Measurements from ENCODE around the gene CSGALNACT2. TPM values are rescaled to one million over a fixed set of nuclear protein-coding genes. Genes with fewer than 3 reads are reported as not detected.

The CSGALNACT2 gene
- total and polyA plus RNA-seq, 2 donors from 2014 or later, result 4.8 to 20.0 TPM

DNA sequence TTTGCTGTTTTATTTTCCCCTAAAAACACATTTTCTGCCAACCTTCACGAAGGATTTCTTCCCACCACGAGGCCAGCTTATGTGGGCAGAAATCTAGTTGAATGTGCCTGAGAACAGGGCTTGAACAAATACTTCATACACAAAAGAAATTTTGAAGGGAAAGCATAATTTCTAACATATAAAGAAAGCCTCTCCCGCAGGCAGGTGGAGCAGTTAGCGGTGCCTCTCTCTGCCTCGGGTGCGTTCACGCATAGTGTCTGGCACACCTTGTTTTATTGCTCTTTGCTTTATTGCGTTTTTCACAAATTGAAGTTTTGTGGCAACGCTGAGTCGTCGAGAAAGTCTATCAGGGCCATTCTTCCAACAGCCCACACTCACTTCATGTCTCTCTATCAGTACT, 7.0 kb upstream of the CSGALNACT2 start:
- DNase-seq (no peak), FAIRE-seq (no peak)
- Histone ChIP-seq H3K9me3 (ENCODE audit: control insufficient read depth in 2 of 3, insufficient read depth in 1 of 3, low read length in 3 of 3) (no peaks in the 10 kb centered on the region), H3K27ac (ENCODE audit: low read depth in 2 of 2, low read length in 2 of 2) (no peak overlapping the region), H3K27me3 (ENCODE audit: control insufficient read depth, insufficient read depth, low read length) (no peaks in the 10 kb centered on the region), H3K4me1 (ENCODE audit: control insufficient read depth in 2 of 3, insufficient read depth in 2 of 3, low read depth in 1 of 3, low read length in 3 of 3) (no peaks in the 10 kb centered on the region), H3K9ac (ENCODE audit: low read length in 3 of 3) (no peak overlapping the region), H3K36me3 (ENCODE audit: control insufficient read depth in 2 of 3, insufficient read depth in 3 of 3, low read length in 3 of 3) (no peaks in the 10 kb centered on the region), H3K4me3 (ENCODE audit: low read length in 3 of 3) (no peak overlapping the region)
- intact Hi-C loops (cut with DNase I), result no loop called here
- TF ChIP-seq, protein P1, sequence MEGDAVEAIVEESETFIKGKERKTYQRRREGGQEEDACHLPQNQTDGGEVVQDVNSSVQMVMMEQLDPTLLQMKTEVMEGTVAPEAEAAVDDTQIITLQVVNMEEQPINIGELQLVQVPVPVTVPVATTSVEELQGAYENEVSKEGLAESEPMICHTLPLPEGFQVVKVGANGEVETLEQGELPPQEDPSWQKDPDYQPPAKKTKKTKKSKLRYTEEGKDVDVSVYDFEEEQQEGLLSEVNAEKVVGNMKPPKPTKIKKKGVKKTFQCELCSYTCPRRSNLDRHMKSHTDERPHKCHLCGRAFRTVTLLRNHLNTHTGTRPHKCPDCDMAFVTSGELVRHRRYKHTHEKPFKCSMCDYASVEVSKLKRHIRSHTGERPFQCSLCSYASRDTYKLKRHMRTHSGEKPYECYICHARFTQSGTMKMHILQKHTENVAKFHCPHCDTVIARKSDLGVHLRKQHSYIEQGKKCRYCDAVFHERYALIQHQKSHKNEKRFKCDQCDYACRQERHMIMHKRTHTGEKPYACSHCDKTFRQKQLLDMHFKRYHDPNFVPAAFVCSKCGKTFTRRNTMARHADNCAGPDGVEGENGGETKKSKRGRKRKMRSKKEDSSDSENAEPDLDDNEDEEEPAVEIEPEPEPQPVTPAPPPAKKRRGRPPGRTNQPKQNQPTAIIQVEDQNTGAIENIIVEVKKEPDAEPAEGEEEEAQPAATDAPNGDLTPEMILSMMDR (IDR thresholded peaks at IDR 0.05; ENCODE audit: borderline replicate concordance, extremely low read depth, insufficient read depth), result no peak

DNA sequence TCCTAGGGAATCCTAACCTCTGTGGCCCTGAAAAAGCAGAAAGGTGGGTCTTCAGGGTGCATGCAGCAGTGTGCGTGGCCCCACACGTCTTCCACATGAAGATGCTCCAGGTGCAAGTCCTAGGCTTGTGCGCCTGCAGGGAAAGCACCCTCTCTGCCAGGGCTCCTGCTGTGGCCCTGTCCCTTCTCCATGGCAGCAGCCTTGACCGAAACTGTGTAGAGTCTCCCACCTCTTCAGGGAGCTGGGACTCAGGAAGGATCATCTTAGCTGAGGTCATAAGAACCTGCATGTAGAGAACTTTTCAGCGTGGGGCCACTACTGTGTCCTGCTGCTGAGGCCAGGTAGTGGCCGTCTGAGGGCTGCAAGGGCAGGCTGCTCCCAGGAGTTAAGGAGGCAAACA, 6.3 kb upstream of the CSGALNACT2 start:
- intact Hi-C loops (cut with DNase I), result no loop called here
- no peaks in the 10 kb centered on the region for H3K36me3 ChIP-seq (ENCODE audit: control insufficient read depth in 2 of 3, insufficient read depth in 3 of 3, low read length in 3 of 3)
- no peak overlapping the region for H3K4me3 ChIP-seq (ENCODE audit: low read length in 3 of 3)
- DNase-seq, result peak in 1 of 5 donors; percentile 46
- H3K9ac ChIP-seq (ENCODE audit: low read length in 3 of 3), result no peak overlapping the region
- H3K9me3 ChIP-seq (ENCODE audit: control insufficient read depth in 2 of 3, insufficient read depth in 1 of 3, low read length in 3 of 3), result no peaks in the 10 kb centered on the region
- no peaks in the 10 kb centered on the region for H3K27me3 ChIP-seq (ENCODE audit: control insufficient read depth, insufficient read depth, low read length)
- no peak overlapping the region for H3K27ac ChIP-seq (ENCODE audit: low read depth in 2 of 2, low read length in 2 of 2)
- no peaks in the 10 kb centered on the region for H3K4me1 ChIP-seq (ENCODE audit: control insufficient read depth in 2 of 3, insufficient read depth in 2 of 3, low read depth in 1 of 3, low read length in 3 of 3)
- TF ChIP-seq, protein P1 (IDR thresholded peaks at IDR 0.05; ENCODE audit: borderline replicate concordance, extremely low read depth, insufficient read depth), result no peak
- FAIRE-seq, result no peak

DNA sequence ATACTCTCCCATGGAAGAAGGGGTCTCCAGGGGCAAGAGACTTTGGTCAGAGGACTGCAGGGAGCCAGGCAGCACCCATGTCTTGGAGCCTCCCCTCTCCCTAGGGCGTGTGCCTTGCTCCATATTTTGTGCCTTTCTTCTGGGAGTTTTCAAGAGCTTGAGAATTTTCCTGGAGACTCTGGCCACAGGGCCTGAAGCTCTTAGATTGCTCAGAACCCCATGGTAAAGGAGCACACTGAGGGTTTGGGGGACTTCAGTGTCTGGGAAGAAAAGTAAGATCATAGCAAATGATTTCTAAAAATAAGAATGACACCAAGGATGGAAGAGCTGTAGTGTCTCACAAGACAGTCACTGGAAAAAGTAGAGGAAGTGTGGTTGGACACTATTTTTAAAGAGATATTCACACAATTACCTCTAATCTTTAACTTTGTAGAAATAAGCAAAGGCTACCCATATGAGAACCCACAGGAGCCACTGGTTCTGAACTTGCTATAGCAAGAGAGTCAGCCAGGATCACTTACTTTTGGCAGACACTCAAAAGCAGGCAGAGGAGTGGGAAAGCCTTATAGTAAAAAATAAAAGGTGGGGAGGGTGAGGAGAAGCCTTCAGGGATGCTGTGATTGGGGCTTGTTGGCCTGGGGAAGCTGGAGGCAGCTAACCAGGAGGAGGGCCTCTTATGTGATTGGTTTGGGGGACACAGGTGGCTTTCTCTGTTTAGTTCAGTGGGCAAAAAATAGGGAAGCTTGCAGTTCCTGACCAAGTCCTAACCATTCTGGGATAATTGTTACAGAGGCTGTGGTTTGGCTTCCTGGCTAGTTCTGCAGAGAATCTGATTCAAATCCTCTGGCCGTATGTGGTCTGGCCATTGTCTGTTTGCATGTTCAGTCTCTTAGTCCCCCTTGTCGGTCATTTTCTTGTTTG, 5.1 kb upstream of the CSGALNACT2 start:
- DNase-seq (no peak), FAIRE-seq (no peak)
- Histone ChIP-seq H3K27ac (ENCODE audit: low read depth in 2 of 2, low read length in 2 of 2) (no peak overlapping the region), H3K27me3 (ENCODE audit: control insufficient read depth, insufficient read depth, low read length) (no peaks in the 10 kb centered on the region), H3K9ac (ENCODE audit: low read length in 3 of 3) (no peak overlapping the region), H3K4me1 (ENCODE audit: control insufficient read depth in 2 of 3, insufficient read depth in 2 of 3, low read depth in 1 of 3, low read length in 3 of 3) (no peaks in the 10 kb centered on the region), H3K36me3 (ENCODE audit: control insufficient read depth in 2 of 3, insufficient read depth in 3 of 3, low read length in 3 of 3) (no peaks in the 10 kb centered on the region), H3K9me3 (ENCODE audit: control insufficient read depth in 2 of 3, insufficient read depth in 1 of 3, low read length in 3 of 3) (no peaks in the 10 kb centered on the region), H3K4me3 (ENCODE audit: low read length in 3 of 3) (no peak overlapping the region)
- intact Hi-C loops (cut with DNase I), result no loop called here
- TF ChIP-seq, protein P1 (IDR thresholded peaks at IDR 0.05; ENCODE audit: borderline replicate concordance, extremely low read depth, insufficient read depth), result no peak

Data from kidney (tissue), 14 donors.